ENCODE measurements around the gene OR6C74. TPM values are rescaled to one million over a fixed set of nuclear protein-coding genes. Genes with fewer than 3 reads are reported as not detected.

Gene OR6C74
- total RNA-seq (2014; rRNA removed) = not detected in 2 replicates
- polyA plus RNA-seq (2012) = not detected

- no peak for DNase-seq (ENCODE audit: low read depth)
Observed at GRCh38 chr12:55244309-55244708, at the start of gene OR6C74. Gene OR6C74, plus strand, starts transcription at chr12:55244609. Its CDS starts 2,679 bp downstream, at chr12:55247288.

- no peak for DNase-seq (ENCODE audit: low read depth)
Observed at GRCh38 chr12:55220725-55221124, 23.7 kb upstream of the OR6C74 start, which contains the start of gene OR10A7. Gene OR10A7, plus strand, starts transcription at chr12:55221025. Its CDS starts 0 bp downstream, at chr12:55221025.

- no peak for DNase-seq (ENCODE audit: low read depth)
Observed at GRCh38 chr12:55226523-55226922, 17.9 kb upstream of the OR6C74 start.

GRCh38 chr12:55227643-55228042, 16.8 kb upstream of the OR6C74 start:
- DNase-seq (ENCODE audit: low read depth) = no peak

- no peak for DNase-seq (ENCODE audit: low read depth)
Observed at GRCh38 chr12:55246159-55246558, 1.8 kb downstream of the OR6C74 start.

GRCh38 chr12:55250944-55251343, 6.5 kb downstream of the OR6C74 start:
- DNase-seq (ENCODE audit: low read depth) = no peak

GRCh38 chr12:55253281-55253680, 8.9 kb downstream of the OR6C74 start:
- no peak for DNase-seq (ENCODE audit: low read depth)

- no peak for DNase-seq (ENCODE audit: low read depth)
Observed at GRCh38 chr12:55256831-55257230, 12.4 kb downstream of the OR6C74 start.

- no peak for DNase-seq (ENCODE audit: low read depth)
Observed at GRCh38 chr12:55258303-55258702, 13.9 kb downstream of the OR6C74 start.

- no peak for DNase-seq (ENCODE audit: low read depth)
Observed at GRCh38 chr12:55280991-55281390, 36.6 kb downstream of the OR6C74 start.

GRCh38 chr12:55289999-55290398, 45.6 kb downstream of the OR6C74 start:
- no peak for DNase-seq (ENCODE audit: low read depth)

Other genes starting within 250 kb of the OR6C74 start
- gene NEUROD4, start 224.6 kb upstream of the OR6C74 start, total RNA-seq (2014; rRNA removed) = not detected in 2 replicates
- gene OR9K2, start 118.2 kb upstream of the OR6C74 start, total RNA-seq (2014; rRNA removed) = not detected in 2 replicates
- gene OR10A7, start 23.6 kb upstream of the OR6C74 start, total RNA-seq (2014; rRNA removed) = not detected in 2 replicates
- not detected in 2 replicates for gene OR6C6, start 52.0 kb downstream of the OR6C74 start, total RNA-seq (2014; rRNA removed)
- not detected in 2 replicates for gene OR6C1, start 69.7 kb downstream of the OR6C74 start, total RNA-seq (2014; rRNA removed)
- gene OR6C3, start 86.1 kb downstream of the OR6C74 start, total RNA-seq (2014; rRNA removed) = not detected in 2 replicates
- not detected in 2 replicates for gene OR6C75, start 118.4 kb downstream of the OR6C74 start, total RNA-seq (2014; rRNA removed)
- not detected in 2 replicates for gene OR6C65, start 155.9 kb downstream of the OR6C74 start, total RNA-seq (2014; rRNA removed)
- not detected in 2 replicates for gene OR6C76, start 181.6 kb downstream of the OR6C74 start, total RNA-seq (2014; rRNA removed)
- not detected in 2 replicates for gene OR6C2, start 199.5 kb downstream of the OR6C74 start, total RNA-seq (2014; rRNA removed)
- gene OR6C70, start 225.5 kb downstream of the OR6C74 start, total RNA-seq (2014; rRNA removed) = not detected in 2 replicates
- gene OR6C68, start 247.8 kb downstream of the OR6C74 start, total RNA-seq (2014; rRNA removed) = not detected in 2 replicates

All from LHCN-M2 (cell line).